ENCODE measurements around the gene CHAC2.

DNA sequence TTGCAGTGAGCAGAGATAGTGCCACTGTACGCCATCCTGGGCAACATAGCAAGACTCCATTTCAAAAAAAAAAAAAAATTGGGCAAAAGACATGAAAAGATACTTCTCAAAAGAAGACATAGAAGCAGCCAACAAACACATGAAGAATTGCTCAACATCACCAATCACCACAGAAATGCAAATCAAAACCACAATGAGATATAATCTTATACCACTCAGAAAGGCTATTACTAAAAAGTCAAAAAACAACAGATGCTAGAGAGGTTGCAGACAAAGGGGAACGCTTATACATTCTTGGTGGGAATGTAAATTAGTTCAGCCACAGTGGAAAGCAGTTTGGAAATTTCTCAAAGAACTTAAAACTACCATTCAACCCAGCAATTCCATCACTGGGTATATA lies 43.1 kb upstream of the CHAC2 start:
- TF ChIP-seq EZH2 (IDR thresholded peaks at IDR 0.05) (no peak), CTCF (IDR thresholded peaks at IDR 0.05) (no peak), EZH2phosphoT487 (IDR thresholded peaks at IDR 0.05) (no peak)

Data from neural progenitor cell (in vitro differentiated cells).